Right lobe of liver (tissue), 4 donors: Measurements from ENCODE around the gene IL21R.

Experiments used
- CTCF ChIP-seq, 4 donors: fragments of 200-600 bp in 3 of 4; fragments of 450-650 bp in 1 of 4; IDR thresholded peaks; one replicate each; pipeline versions ENCODE4 v1.5.1 to v1.8.0; 2016 to 2022; ENCODE audit warnings: antibody characterized with exemption in 4 of 4, mild to moderate bottlenecking in 2 of 4
- POLR2A ChIP-seq: fragments of 450-650 bp; IDR thresholded peaks from one replicate; pipeline ENCODE4 v1.6.1; 2017; ENCODE audit warnings: antibody characterized with exemption, mild to moderate bottlenecking
- donor health status: DM: no; HTN: no; CAD: no.
- donor health status: DM: no; HTN: no; CAD: no.
- donor health status: DM: no; HTN: yes; CAD: no.

- no peak for TF ChIP-seq CTCF (IDR thresholded peaks at IDR 0.05)
- no peak for TF ChIP-seq POLR2A
Measured at GRCh38 chr16:27381236-27381635, 20.7 kb upstream of the IL21R start.
